Activated B cell treated with CpG ODN at 0.5 μM for 24 hours (primary cell): ENCODE measurements around the gene NOS1. TPM values are rescaled to one million over a fixed set of nuclear protein-coding genes. Genes with fewer than 3 reads are reported as not detected.
"Not testable (repeated sequence)": the region's sequence is repeated elsewhere in the genome, so short reads cannot be mapped to it uniquely, and the experiment has no call there.

Source experiments
- ATAC-seq: fragments of 200-7000 bp; cut with Tn5 transposase; one replicate; pipeline ENCODE4 v1.10.0; 2021; ENCODE audit warnings: low read depth, mild to moderate bottlenecking, moderate library complexity
- CTCF ChIA-PET: fragments of 350-600 bp; sonication (Branson Sonifier 250); formaldehyde crosslinking; loops from one replicate; lab custom pipeline; 2021; ENCODE audit warnings: antibody characterized with exemption; lab: Charles Lee
- POLR2A ChIA-PET: fragments of 350-600 bp; sonication (Branson Sonifier 250); formaldehyde crosslinking; loops from one replicate; lab custom pipeline; 2021; ENCODE audit warnings: antibody characterized with exemption; lab: Charles Lee
- DNase-seq: peaks from one replicate; pipeline ENCODE4 v3.0.0; 2022
- H3K27ac Mint-ChIP-seq: one replicate; pipeline ENCODE4 v1.8.0; 2020; ENCODE audit warnings: mixed read lengths
- H3K27me3 Mint-ChIP-seq: one replicate; pipeline ENCODE4 v1.8.0; 2021; ENCODE audit warnings: mixed read lengths
- H3K36me3 Mint-ChIP-seq: one replicate; pipeline ENCODE4 v1.8.0; 2021; ENCODE audit warnings: low read depth, mixed read lengths
- H3K4me1 Mint-ChIP-seq: one replicate; pipeline ENCODE4 v1.8.0; 2021; ENCODE audit warnings: mixed read lengths
- H3K4me3 Mint-ChIP-seq: one replicate; pipeline ENCODE4 v1.8.0; 2020; ENCODE audit warnings: mild to moderate bottlenecking, mixed read lengths
- H3K9me3 Mint-ChIP-seq: one replicate; pipeline ENCODE4 v1.8.0; 2020; ENCODE audit warnings: mixed read lengths
- CTCF ChIP-seq: fragments of 200-600 bp; IDR thresholded peaks from one replicate; pipeline ENCODE4 v1.8.0; 2022; ENCODE audit warnings: antibody characterized with exemption, mild to moderate bottlenecking
- intact Hi-C: fragments of 100-400 bp; cut with micrococcal nuclease; formaldehyde crosslinking; loops from one replicate; pipeline ENCODE4 v1.15.1; 2024
- total RNA-seq: library from RNA; stranded (reverse); gene quantifications from 2 replicates; pipeline ENCODE4 v1.2.3, GENCODE V29; 2022

NOS1 gene
- total RNA-seq, 1 donor from 2014 or later = not detected

DNA sequence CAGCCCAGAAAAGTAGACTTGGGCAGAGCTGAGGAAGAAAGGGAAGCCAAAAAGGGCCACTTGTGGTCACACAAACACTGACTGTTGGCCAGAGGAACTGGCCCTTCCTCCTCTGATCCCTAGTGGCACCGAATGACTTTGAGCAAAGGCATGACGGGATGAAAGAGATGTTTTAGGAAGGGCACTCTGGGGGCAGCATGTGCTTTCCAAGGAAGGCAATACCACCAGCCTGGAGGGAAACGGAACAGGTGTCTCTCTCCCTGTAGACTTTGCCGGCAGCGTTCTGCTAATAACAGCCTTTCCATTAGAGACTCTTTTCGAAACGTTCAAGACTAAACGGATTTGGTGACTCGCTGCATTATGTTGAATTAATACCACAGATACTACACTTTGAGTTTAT is 158.9 kb downstream of the NOS1 start:
- intact Hi-C loops = no loop called here

DNA sequence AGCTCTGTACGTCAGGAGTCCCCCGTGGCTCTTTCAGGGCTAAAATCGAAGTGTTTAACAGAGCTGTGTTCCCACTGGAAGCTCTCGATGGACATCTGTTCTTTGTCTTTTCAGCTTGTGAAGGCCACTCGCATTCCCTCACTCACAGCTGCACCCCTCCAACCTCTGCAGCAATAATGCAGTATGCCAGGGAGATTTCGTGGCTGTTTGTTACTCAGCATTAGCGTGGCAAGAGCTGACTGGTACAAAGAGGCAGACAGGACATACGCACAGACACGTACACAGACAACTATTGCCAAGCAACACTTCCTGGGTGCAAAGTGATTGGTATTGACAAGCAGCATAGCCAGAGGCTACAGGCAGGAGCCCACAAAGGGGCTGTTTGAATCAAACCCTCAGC is 159.4 kb downstream of the NOS1 start:
- Mint-ChIP-seq H3K27ac (no peak overlapping the region), H3K4me1 (no peaks in the 10 kb centered on the region), H3K27me3 (peaks cover 32% of the 10 kb centered on the region), H3K36me3 (no peaks in the 10 kb centered on the region), H3K4me3 (no peak overlapping the region), H3K9me3 (no peaks in the 10 kb centered on the region)
- TF ChIP-seq CTCF = no peak
- ATAC-seq (no peak), DNase-seq (no peak)
- intact Hi-C loops = no loop called here
- CTCF ChIA-PET = no interaction called here
- POLR2A ChIA-PET = no interaction called here

More for the DNA sequence above, 158.9 kb downstream of the NOS1 start:
- ChIA-PET POLR2A (no interaction called here), CTCF (no interaction called here)
- H3K4me1 Mint-ChIP-seq = no peaks in the 10 kb centered on the region
- H3K27ac Mint-ChIP-seq = no peak overlapping the region
- no peaks in the 10 kb centered on the region for H3K9me3 Mint-ChIP-seq
- H3K27me3 Mint-ChIP-seq = peaks cover 31% of the 10 kb centered on the region
- TF ChIP-seq CTCF = no peak
- DNase-seq = no peak
- H3K36me3 Mint-ChIP-seq = no peaks in the 10 kb centered on the region
- no peak overlapping the region for H3K4me3 Mint-ChIP-seq
- ATAC-seq = no peak

DNA sequence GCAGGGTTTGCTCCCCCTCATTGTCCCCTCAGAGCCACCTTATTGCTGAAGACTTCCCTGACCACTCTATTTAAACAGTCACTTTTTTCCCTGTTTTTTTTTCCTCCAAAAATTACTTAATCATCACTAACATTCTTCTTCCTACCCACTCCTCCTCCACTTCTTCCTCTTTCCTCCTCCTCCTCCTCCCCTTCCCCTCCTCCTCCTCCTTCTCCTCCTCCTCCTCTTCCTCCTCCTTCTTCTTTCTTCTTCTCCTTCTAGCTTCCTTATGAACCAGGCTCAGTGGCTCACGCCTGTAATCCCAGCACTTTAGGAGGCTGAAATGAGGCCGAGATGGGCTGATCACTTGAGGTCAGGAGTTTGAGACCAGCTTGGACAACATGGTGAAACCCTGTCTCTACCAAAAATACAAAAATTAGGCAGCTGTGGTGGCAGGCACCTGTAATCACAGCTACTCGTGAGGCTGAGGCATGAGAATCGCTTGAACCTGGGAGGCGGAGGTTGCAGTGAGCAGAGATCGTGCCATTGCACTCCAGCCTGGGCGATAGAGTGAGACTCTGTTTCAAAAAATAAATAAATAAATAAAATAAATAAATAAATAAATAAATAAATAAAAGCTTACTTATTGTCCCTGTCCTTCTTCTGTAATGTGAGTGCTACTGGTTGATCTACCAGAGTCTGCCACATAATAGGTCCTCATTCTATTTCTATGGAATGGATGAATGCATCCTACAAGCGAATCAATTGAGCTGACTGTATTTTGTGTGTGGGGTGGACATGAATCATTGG is 161.3 kb downstream of the NOS1 start:
- H3K27ac Mint-ChIP-seq, ATAC-seq, H3K4me1 Mint-ChIP-seq, intact Hi-C loops, DNase-seq, H3K36me3 Mint-ChIP-seq, POLR2A ChIA-PET, H3K4me3 Mint-ChIP-seq, H3K9me3 Mint-ChIP-seq: not testable (repeated sequence)
- CTCF ChIA-PET = interaction anchor here (1.2 kb wide), 1 partner anchor 11 kb away, joined by 4 read pairs; no protein-coding TSS in a partner anchor
- H3K27me3 Mint-ChIP-seq = peaks cover 38% of the 10 kb centered on the region

DNA sequence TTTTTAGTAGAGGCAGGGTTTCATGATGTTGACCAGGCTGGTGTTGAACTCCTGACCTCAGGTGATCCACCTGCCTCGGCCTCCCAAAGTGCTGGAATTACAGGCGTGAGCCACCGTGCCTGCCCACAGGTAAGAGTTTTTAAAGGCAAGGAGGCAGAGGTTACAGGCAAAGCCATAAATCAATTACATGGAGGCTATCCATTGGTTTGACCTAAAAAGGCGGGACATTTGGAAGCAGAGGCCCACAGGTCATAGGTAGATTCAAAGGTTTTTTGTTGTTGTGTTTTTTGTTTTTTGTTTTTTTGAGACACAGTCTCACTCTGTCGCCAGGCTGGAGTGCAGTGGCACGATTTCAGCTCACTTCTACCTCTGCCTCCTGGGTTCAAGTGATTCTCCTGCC is 165.1 kb downstream of the NOS1 start:
- H3K27me3 Mint-ChIP-seq = peaks cover 21% of the 10 kb centered on the region
- H3K27ac Mint-ChIP-seq, ATAC-seq, DNase-seq, CTCF ChIA-PET, H3K9me3 Mint-ChIP-seq, intact Hi-C loops, H3K4me1 Mint-ChIP-seq, H3K4me3 Mint-ChIP-seq, H3K36me3 Mint-ChIP-seq, POLR2A ChIA-PET: not testable (repeated sequence)

DNA sequence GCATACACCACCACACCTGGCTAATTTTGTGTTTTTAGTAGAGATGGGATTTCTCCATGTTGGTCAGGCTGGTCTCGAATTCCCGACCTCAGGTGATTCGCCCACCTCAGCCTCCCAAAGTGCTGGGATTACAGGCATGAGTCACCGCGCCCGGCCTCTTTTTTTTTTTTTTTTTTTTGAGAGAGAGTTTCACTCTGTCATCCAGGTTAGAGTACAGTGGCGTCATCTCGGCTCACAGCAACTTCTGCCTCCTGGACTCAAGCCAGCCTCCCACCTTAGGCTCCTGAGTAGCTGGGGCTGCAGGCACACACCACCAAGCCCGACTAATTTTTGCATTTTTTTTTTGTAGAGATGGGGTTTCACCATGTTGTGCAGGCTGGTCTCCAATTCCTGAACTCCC is 166.4 kb downstream of the NOS1 start:
- H3K27ac Mint-ChIP-seq, ATAC-seq, CTCF ChIA-PET, H3K9me3 Mint-ChIP-seq, DNase-seq, H3K4me1 Mint-ChIP-seq, H3K4me3 Mint-ChIP-seq, intact Hi-C loops, POLR2A ChIA-PET, H3K36me3 Mint-ChIP-seq: not testable (repeated sequence)
- H3K27me3 Mint-ChIP-seq = peaks cover 17% of the 10 kb centered on the region

DNA sequence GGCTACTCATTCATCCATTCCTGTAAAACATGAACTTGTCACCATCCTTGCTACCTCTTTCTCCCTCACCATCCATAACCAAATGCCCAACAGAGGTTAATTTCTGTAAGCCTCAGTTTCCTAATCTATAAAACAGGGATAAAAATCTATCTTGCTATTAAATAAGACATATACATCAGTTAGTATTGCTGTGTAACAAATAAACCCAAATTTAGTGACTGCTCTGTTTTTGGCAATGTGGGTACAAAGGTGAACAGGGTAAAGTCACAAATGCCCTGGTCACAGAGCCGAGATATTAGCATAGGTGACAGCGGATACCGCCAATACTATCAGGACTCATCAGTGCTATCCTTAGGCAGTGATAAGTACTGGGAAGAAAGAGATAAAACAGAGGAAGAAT is 167.5 kb downstream of the NOS1 start:
- Mint-ChIP-seq H3K4me3 (no peak overlapping the region), H3K27me3 (peaks cover 14% of the 10 kb centered on the region), H3K27ac (no peak overlapping the region), H3K4me1 (peaks cover 15% of the 10 kb centered on the region), H3K9me3 (no peaks in the 10 kb centered on the region), H3K36me3 (peaks cover 4% of the 10 kb centered on the region)
- intact Hi-C loops = no loop called here
- no peak for DNase-seq
- no peak for TF ChIP-seq CTCF
- ChIA-PET CTCF (no interaction called here), POLR2A (no interaction called here)
- no peak for ATAC-seq

DNA sequence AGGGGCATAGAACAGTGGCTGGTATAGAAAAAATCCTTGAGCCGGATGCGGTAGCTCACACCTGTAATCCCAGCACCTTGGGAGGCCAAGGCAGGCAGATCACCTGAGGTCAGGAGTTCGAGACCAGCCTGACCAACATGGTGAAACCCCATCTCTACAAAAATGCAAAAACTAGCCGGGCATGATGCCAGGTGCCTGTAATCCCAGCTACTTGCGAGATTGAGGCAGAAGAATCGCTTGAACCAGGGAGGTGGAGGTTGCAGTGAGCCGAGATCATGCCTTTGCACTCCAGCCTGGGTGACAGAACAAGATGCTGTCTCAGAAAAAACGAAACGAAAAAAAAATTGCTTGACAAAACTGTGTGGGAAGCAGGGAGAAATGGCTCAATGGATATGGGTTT is 168.8 kb downstream of the NOS1 start:
- H3K9me3 Mint-ChIP-seq, intact Hi-C loops, H3K4me3 Mint-ChIP-seq, CTCF ChIA-PET, DNase-seq, ATAC-seq, H3K27ac Mint-ChIP-seq, POLR2A ChIA-PET: not testable (repeated sequence)
- peaks cover 26% of the 10 kb centered on the region for H3K4me1 Mint-ChIP-seq
- H3K36me3 Mint-ChIP-seq = peaks cover 11% of the 10 kb centered on the region
- H3K27me3 Mint-ChIP-seq = peaks cover 12% of the 10 kb centered on the region
